Hepatocyte (in vitro differentiated cells): ENCODE measurements around the gene KIAA0513. TPM values are rescaled to one million over a fixed set of nuclear protein-coding genes. Genes with fewer than 3 reads are reported as not detected.

ENCODE experiments used
- DNase-seq: peaks from one replicate; pipeline ENCODE4 v3.0.0-alpha.2; 2016; ENCODE audit warnings: low spot score
- H2AFZ ChIP-seq: fragments of 200-600 bp; sonication (generic); 2 replicates; pipeline ENCODE4 v1.6.0; 2016; ENCODE audit warnings: antibody characterized with exemption, mild to moderate bottlenecking
- H3K27ac ChIP-seq: fragments of 200-600 bp; sonication (generic); 2 replicates; pipeline ENCODE4 v1.5.1; 2016; ENCODE audit warnings: mild to moderate bottlenecking
- H3K27me3 ChIP-seq: fragments of 200-600 bp; sonication (generic); 2 replicates; pipeline ENCODE4 v1.6.1; 2016
- H3K36me3 ChIP-seq: fragments of 200-600 bp; sonication (generic); replicated peaks from 2 replicates; pipeline ENCODE4 v1.5.1; 2016; ENCODE audit warnings: low read depth; ENCODE audit not compliant: insufficient read depth
- H3K4me1 ChIP-seq: fragments of 200-600 bp; sonication (generic); 2 replicates; pipeline ENCODE4 v1.5.1; 2016; ENCODE audit warnings: mild to moderate bottlenecking, moderate library complexity; ENCODE audit not compliant: insufficient read depth
- H3K4me2 ChIP-seq: fragments of 200-600 bp; sonication (generic); 2 replicates; pipeline ENCODE4 v1.6.0; 2016
- H3K4me3 ChIP-seq: fragments of 200-600 bp; sonication (generic); 2 replicates; pipeline ENCODE4 v1.5.1; 2016; ENCODE audit warnings: mild to moderate bottlenecking
- H3K79me2 ChIP-seq: fragments of 200-600 bp; sonication (generic); 2 replicates; pipeline ENCODE4 v1.6.0; 2017; ENCODE audit warnings: mild to moderate bottlenecking
- H3K9me2 ChIP-seq: fragments of 200-600 bp; sonication (generic); replicated peaks from 2 replicates; pipeline ENCODE4 v1.6.0; 2017; ENCODE audit warnings: mild to moderate bottlenecking; ENCODE audit not compliant: insufficient read depth
- H3K9me3 ChIP-seq: fragments of 200-600 bp; sonication (generic); 2 replicates; pipeline ENCODE4 v1.5.1; 2016; ENCODE audit warnings: low read depth, mild to moderate bottlenecking
- H4K20me1 ChIP-seq: fragments of 200-600 bp; sonication (generic); 2 replicates; pipeline ENCODE4 v1.6.0; 2016; ENCODE audit warnings: mild to moderate bottlenecking; ENCODE audit not compliant: insufficient read depth, poor library complexity, severe bottlenecking
- EZH2 ChIP-seq: fragments of 200-600 bp; sonication (generic); IDR thresholded peaks from 2 replicates; pipeline ENCODE4 v1.6.1; 2016; ENCODE audit warnings: antibody characterized with exemption, mild to moderate bottlenecking, borderline replicate concordance
- EZH2phosphoT487 ChIP-seq: fragments of 200-600 bp; sonication (generic); IDR thresholded peaks from one replicate; pipeline ENCODE4 v1.6.1; 2018; ENCODE audit warnings: antibody characterized with exemption, mild to moderate bottlenecking, low read depth, moderate library complexity; ENCODE audit not compliant: unreplicated experiment, severe bottlenecking
- WGBS: methylation state at CpG from one replicate; pipeline ENCODE4 v1.1.6; 2016; ENCODE audit warnings: low lambda C conversion rate; ENCODE audit errors: missing lambda C conversion rate; 5-methylcytosine and 5-hydroxymethylcytosine counted together
- polyA plus RNA-seq: library from polyadenylated mRNA; unstranded; fragments of >200 nt; fragmentation: Nextera tagmentation; extraction: Ambion mirVana; gene quantifications from 2 replicates; pipeline ENCODE4 v1.2.1, GENCODE V29; 2016
- total RNA-seq: library from RNA; depleted of rRNA; stranded (reverse); fragments of >200 nt; gene quantifications from 2 replicates; pipeline ENCODE4 v1.2.3, GENCODE V29; 2014
- TF ChIP-seq, protein P1 (sequence below): fragments of 200-600 bp; sonication (generic); IDR thresholded peaks from 2 replicates; pipeline ENCODE4 v1.5.1; 2016; ENCODE audit warnings: antibody characterized with exemption, mild to moderate bottlenecking; ENCODE audit not compliant: poor library complexity

The KIAA0513 gene
- total and polyA plus RNA-seq, 2 experiments from 2014 or later: 10.1 to 14.9 TPM

DNA sequence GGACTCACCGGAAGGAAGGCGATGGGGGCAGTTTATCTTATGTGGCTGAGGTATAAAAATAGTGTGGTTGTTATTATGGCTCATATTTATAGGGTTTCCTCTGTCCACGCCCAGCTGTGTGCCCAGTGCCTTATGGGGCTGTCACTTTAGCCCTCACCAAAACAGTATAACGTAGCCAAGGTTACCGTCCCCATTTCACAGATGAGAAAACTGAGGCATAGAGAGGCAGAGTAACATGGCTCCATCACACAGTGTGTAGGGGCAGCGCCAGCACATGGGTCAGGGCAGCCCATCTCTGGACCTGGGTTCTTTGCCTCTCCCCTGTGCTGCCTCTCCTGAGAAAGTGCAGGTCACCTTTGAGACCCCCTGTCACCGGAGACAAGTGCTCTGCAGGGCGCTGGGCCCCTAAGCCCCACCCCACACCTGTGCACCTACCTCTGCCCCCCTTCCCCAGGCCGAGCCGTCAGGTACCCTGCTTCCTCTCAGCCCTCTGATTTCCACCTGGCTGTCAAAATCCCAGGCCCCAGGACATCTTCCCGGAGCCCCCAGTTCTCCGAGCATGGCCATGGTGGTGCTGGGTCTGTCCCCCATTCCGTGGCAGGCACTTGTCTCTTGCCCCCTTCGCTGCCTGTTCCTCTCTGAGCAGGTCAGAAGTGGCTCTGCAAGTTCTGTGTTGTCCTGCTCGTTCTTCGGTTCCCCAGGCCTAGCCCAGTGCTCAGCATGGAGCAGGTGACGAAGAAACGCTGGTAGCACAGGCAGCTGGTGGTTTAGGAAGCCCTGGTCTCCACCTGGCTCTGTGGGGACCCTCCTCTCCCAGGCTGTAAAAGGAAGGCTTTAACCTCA is 7.2 kb downstream of the KIAA0513 start:
- no peak overlapping the region for H3K4me2 ChIP-seq
- 87% methylated on average over 16 of the region's 18 CpGs for WGBS
- no peak overlapping the region for H3K27ac ChIP-seq

DNA sequence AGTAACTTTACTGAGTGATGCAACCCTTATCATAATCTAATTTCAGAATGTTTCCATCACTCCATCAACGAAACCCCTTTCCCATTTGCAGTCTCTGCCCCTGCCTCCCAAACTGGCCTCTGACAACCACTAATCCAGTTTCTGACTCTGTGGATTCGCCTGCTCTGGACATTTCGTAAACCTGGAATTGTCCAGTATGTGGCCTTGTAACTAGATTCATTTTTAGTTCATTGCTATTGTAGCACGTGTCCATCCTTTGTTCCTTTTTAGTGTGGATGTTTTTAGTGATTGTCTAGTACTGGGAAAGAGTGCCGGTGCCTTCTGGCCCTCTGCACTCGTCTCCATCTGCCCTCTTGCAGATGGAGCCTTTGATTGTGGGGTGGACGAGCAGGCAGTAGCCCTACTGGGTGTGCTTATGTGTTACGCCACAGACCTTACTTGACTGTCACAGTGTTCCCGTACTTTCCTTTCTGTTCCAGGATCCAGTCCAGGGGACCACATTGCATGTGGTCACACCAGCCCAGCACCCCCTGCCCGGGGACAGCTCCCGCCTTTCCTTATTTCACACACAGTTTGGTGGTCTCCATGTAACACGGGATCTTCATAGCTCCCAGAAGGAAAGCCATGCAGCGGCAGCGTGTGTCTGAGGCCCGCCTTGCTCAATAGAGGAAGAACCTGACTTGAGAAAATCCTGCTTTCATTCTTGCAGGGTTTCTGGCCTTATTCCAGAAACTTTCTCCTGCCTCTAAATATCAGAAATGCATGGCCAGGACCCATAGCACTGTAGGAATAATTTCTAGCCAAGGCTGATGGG is 8.8 kb downstream of the KIAA0513 start:
- Histone ChIP-seq H3K79me2 (peaks cover 13% of the 10 kb centered on the region), H2AFZ (no peak overlapping the region), H3K9me3 (no peaks in the 10 kb centered on the region), H3K36me3 (no peaks in the 10 kb centered on the region), H3K4me1 (no peaks in the 10 kb centered on the region), H3K9me2 (no peaks in the 10 kb centered on the region), H3K4me3 (no peak overlapping the region), H3K27me3 (no peaks in the 10 kb centered on the region), H4K20me1 (no peaks in the 10 kb centered on the region), H3K27ac (no peak overlapping the region), H3K4me2 (no peak overlapping the region)
- TF ChIP-seq, protein P1, sequence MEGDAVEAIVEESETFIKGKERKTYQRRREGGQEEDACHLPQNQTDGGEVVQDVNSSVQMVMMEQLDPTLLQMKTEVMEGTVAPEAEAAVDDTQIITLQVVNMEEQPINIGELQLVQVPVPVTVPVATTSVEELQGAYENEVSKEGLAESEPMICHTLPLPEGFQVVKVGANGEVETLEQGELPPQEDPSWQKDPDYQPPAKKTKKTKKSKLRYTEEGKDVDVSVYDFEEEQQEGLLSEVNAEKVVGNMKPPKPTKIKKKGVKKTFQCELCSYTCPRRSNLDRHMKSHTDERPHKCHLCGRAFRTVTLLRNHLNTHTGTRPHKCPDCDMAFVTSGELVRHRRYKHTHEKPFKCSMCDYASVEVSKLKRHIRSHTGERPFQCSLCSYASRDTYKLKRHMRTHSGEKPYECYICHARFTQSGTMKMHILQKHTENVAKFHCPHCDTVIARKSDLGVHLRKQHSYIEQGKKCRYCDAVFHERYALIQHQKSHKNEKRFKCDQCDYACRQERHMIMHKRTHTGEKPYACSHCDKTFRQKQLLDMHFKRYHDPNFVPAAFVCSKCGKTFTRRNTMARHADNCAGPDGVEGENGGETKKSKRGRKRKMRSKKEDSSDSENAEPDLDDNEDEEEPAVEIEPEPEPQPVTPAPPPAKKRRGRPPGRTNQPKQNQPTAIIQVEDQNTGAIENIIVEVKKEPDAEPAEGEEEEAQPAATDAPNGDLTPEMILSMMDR: no peak
- no peak for TF ChIP-seq EZH2phosphoT487
- TF ChIP-seq EZH2: no peak
- 91% methylated on average over 15 of the region's 15 CpGs for WGBS
- no peak for DNase-seq

More for the DNA sequence above, 7.2 kb downstream of the KIAA0513 start:
- Histone ChIP-seq H3K9me3 (no peaks in the 10 kb centered on the region), H3K9me2 (no peaks in the 10 kb centered on the region), H4K20me1 (no peaks in the 10 kb centered on the region), H3K36me3 (no peaks in the 10 kb centered on the region), H2AFZ (no peak overlapping the region), H3K27me3 (no peaks in the 10 kb centered on the region), H3K4me3 (no peak overlapping the region), H3K4me1 (no peaks in the 10 kb centered on the region), H3K79me2 (peaks cover 25% of the 10 kb centered on the region)
- TF ChIP-seq, protein P1: no peak
- TF ChIP-seq EZH2phosphoT487 (no peak), EZH2 (no peak)
- no peak for DNase-seq

GRCh38 chr16:85037050-85037410 is 9.4 kb downstream of the KIAA0513 start:
- no peak for TF ChIP-seq EZH2phosphoT487
- TF ChIP-seq, protein P1: no peak
- TF ChIP-seq EZH2: no peak
- Histone ChIP-seq H3K4me1 (no peaks in the 10 kb centered on the region), H3K9me3 (no peaks in the 10 kb centered on the region), H3K27ac (no peak overlapping the region), H3K9me2 (no peaks in the 10 kb centered on the region), H3K27me3 (no peaks in the 10 kb centered on the region), H3K4me3 (no peak overlapping the region), H2AFZ (no peak overlapping the region), H3K4me2 (no peak overlapping the region), H4K20me1 (no peaks in the 10 kb centered on the region), H3K79me2 (peaks cover 7% of the 10 kb centered on the region), H3K36me3 (no peaks in the 10 kb centered on the region)
- WGBS: 88% methylated on average over 7 of the region's 7 CpGs
- no peak for DNase-seq
